K562 (cell line): ENCODE results near the gene EBF4. TPM values are rescaled to one million over a fixed set of nuclear protein-coding genes. Genes with fewer than 3 reads are reported as not detected.
A peak's percentile ranks its signal among the peaks of the same experiment; 100 is the strongest.

ENCODE experiments used
- ATAC-seq: fragments of 200-7000 bp; cut with Tn5 transposase; 3 replicates; pipeline ENCODE4 v1.9.1; 2020; ENCODE audit warnings: moderate library complexity
- BruUV-seq: library from RNA; stranded (reverse); fragments of 400-500 nt; replicated peaks from 2 replicates; lab custom pipeline; 2021; lab: Mats Ljungman, UMichigan
- CTCF ChIA-PET: fragments of 300-600 bp; formaldehyde crosslinking; extraction: SDS; loops from one replicate; lab custom pipeline; 2021; ENCODE audit warnings: low intra/inter-chr PET ratio; lab: Yijun Ruan, JAX
- POLR2A ChIA-PET: fragments of 300-600, 350-650 bp; sonication (Branson Sonifier 250); formaldehyde crosslinking; extraction: SDS; loops from one replicate; lab custom pipeline; 2021; ENCODE audit warnings: antibody characterized with exemption, inconsistent platforms; lab: Yijun Ruan, JAX
- DNase-seq, 4 experiments: peaks; one replicate each; pipeline versions ENCODE4 v3.0.0 to v3.0.0-alpha.2; 2011 to 2018; ENCODE audit warnings: low spot score in 3 of 4, mixed read lengths in 3 of 4; ENCODE audit errors: extremely low read depth in 1 of 4
- FAIRE-seq: peaks from 2 replicates; lab custom pipeline; 2011; peaks lifted over from hg19 to GRCh38; lab: Jason Lieb, UNC
- H2AFZ ChIP-seq: 2 replicates; pipeline ENCODE4 v1.6.0; 2011; ENCODE audit warnings: low read depth, low read length, control low read depth, inconsistent platforms
- H3K27ac ChIP-seq: fragments of 200-600 bp; 3 replicates; pipeline ENCODE4 v1.8.0; 2011; ENCODE audit warnings: low read depth, mild to moderate bottlenecking, control low read depth, inconsistent platforms, low read length, moderate library complexity, mixed read lengths; ENCODE audit errors: extremely low read depth
- H3K27me3 ChIP-seq, 2 experiments: fragments of 300-600 bp in 1 of 2; 2 replicates in 1 of 2; 3 replicates in 1 of 2; pipeline versions ENCODE4 v1.6.0 to v1.8.0; 2011; ENCODE audit warnings: inconsistent platforms in 2 of 2, low read length in 2 of 2, mild to moderate bottlenecking in 1 of 2, mixed read lengths in 1 of 2, moderate library complexity in 1 of 2; ENCODE audit not compliant: control insufficient read depth in 2 of 2, insufficient read depth in 2 of 2
- H3K36me3 ChIP-seq: fragments of 300-600 bp; 3 replicates; pipeline ENCODE4 v1.8.0; 2011; ENCODE audit warnings: mild to moderate bottlenecking, low read length, inconsistent platforms; ENCODE audit not compliant: control insufficient read depth, insufficient read depth
- H3K4me1 ChIP-seq, 2 experiments: fragments of 200-600 bp in 1 of 2; replicated peaks in 1 of 2; 2 replicates in 1 of 2; 3 replicates in 1 of 2; pipeline versions ENCODE4 v1.5.1 to v1.8.0; 2011; ENCODE audit warnings: inconsistent platforms in 2 of 2, low read length in 2 of 2, mild to moderate bottlenecking in 1 of 2, mixed read lengths in 1 of 2, moderate library complexity in 1 of 2; ENCODE audit not compliant: control insufficient read depth in 2 of 2, insufficient read depth in 2 of 2
- H3K4me2 ChIP-seq: 2 replicates; pipeline ENCODE4 v1.6.1; 2011; ENCODE audit warnings: low read length, control low read depth, inconsistent platforms, mixed read lengths; ENCODE audit not compliant: insufficient read depth
- H3K4me3 ChIP-seq: fragments of 200-600 bp; sonication (generic), shearing (Covaris generic); 2 replicates; pipeline ENCODE4 v1.5.1; 2016; ENCODE audit warnings: control low read depth, inconsistent platforms
- H3K79me2 ChIP-seq: fragments of 200-600 bp; 3 replicates; pipeline ENCODE4 v1.8.0; 2011; ENCODE audit warnings: low read length, inconsistent platforms; ENCODE audit not compliant: control insufficient read depth, insufficient read depth
- H3K9ac ChIP-seq, 2 experiments: 2 replicates each; pipeline versions ENCODE4 v1.6.0 to v1.6.1; 2011; ENCODE audit warnings: low read depth in 2 of 2, low read length in 2 of 2, control low read depth in 1 of 2, inconsistent platforms in 1 of 2, mild to moderate bottlenecking in 1 of 2, mixed read lengths in 1 of 2; ENCODE audit not compliant: insufficient read depth in 1 of 2
- H3K9me1 ChIP-seq: one replicate; pipeline ENCODE4 v1.6.0; 2011; ENCODE audit warnings: inconsistent platforms, mild to moderate bottlenecking, low read length, moderate library complexity; ENCODE audit not compliant: control insufficient read depth, insufficient read depth
- H3K9me3 ChIP-seq: replicated peaks from 2 replicates; pipeline ENCODE4 v1.5.1; 2011; ENCODE audit warnings: low read depth, low read length, inconsistent platforms; ENCODE audit not compliant: control insufficient read depth, insufficient read depth
- H4K20me1 ChIP-seq: replicated peaks from 2 replicates; pipeline ENCODE4 v1.6.1; 2011; ENCODE audit warnings: low read length, inconsistent platforms, mixed read lengths; ENCODE audit not compliant: control insufficient read depth, insufficient read depth
- DDX20 ChIP-seq: fragments of 450-650 bp; IDR thresholded peaks from 2 replicates; pipeline ENCODE4 v1.6.1; 2016; ENCODE audit warnings: missing genetic modification characterization, low read depth, mild to moderate bottlenecking, missing compliant biosample characterization, moderate library complexity
- E2F6 ChIP-seq, 2 experiments: IDR thresholded peaks; 2 replicates each; pipeline ENCODE4 v1.6.1; 2011; ENCODE audit warnings: borderline replicate concordance in 1 of 2, control low read depth in 1 of 2, low read depth in 1 of 2, low read length in 1 of 2, mild to moderate bottlenecking in 1 of 2, mixed read lengths in 1 of 2, moderate library complexity in 1 of 2; ENCODE audit not compliant: insufficient read depth in 1 of 2, insufficient read length in 1 of 2, poor library complexity in 1 of 2, severe bottlenecking in 1 of 2; ENCODE audit errors: extremely low read depth in 1 of 2
- KDM5B ChIP-seq: fragments of 200-600 bp; sonication (generic); IDR thresholded peaks from 2 replicates; pipeline ENCODE4 v1.6.1; 2012; ENCODE audit warnings: low read depth, mild to moderate bottlenecking, moderate library complexity, low read length, control low read depth, inconsistent platforms; ENCODE audit not compliant: insufficient replicate concordance
- MTF1 ChIP-seq: fragments of 250-450 bp; sonication (Bioruptor Pico); IDR thresholded peaks from 2 replicates; pipeline ENCODE4 v1.9.0; 2021; ENCODE audit warnings: moderate library complexity, mild to moderate bottlenecking, inconsistent platforms, borderline replicate concordance
- PCBP2 ChIP-seq: fragments of 200-400 bp; formaldehyde crosslinking; IDR thresholded peaks from 2 replicates; pipeline ENCODE4 v1.6.1; 2018; ENCODE audit warnings: low read length, low read depth, mild to moderate bottlenecking, moderate library complexity; ENCODE audit not compliant: poor library complexity, severe bottlenecking
- POLR2A ChIP-seq: fragments of 450-650 bp; conservative IDR thresholded peaks from 2 replicates; pipeline ENCODE4 v1.6.1; 2016
- RBM14 ChIP-seq: fragments of 200-400 bp; formaldehyde crosslinking; IDR thresholded peaks from 2 replicates; pipeline ENCODE4 v1.6.1; 2018; ENCODE audit warnings: low read depth, mild to moderate bottlenecking, low read length, moderate library complexity, borderline replicate concordance; ENCODE audit not compliant: insufficient read depth
- RBM17 ChIP-seq: fragments of 200-400 bp; formaldehyde crosslinking; IDR thresholded peaks from 2 replicates; pipeline ENCODE4 v1.6.1; 2017; ENCODE audit warnings: low read depth, mild to moderate bottlenecking, low read length, borderline replicate concordance
- RNF2 ChIP-seq: sonication (generic); IDR thresholded peaks from 2 replicates; pipeline ENCODE4 v1.6.1; 2016
- SIX5 ChIP-seq, 2 experiments: IDR thresholded peaks; 2 replicates each; pipeline ENCODE4 v1.6.1; 2011; ENCODE audit warnings: low read length in 2 of 2, borderline replicate concordance in 1 of 2, low read depth in 1 of 2, mild to moderate bottlenecking in 1 of 2, moderate library complexity in 1 of 2; ENCODE audit not compliant: insufficient read depth in 1 of 2
- TARDBP ChIP-seq: fragments of 450-650 bp; IDR thresholded peaks from 2 replicates; pipeline ENCODE4 v1.6.1; 2016
- ZBTB34 ChIP-seq: fragments of 250-450 bp; sonication (Bioruptor Pico); IDR thresholded peaks from 2 replicates; pipeline ENCODE4 v1.8.0; 2021; ENCODE audit warnings: mild to moderate bottlenecking, moderate library complexity
- WGBS: fragments of 100-300 bp; shearing (Covaris generic); methylation state at CpG from one replicate; pipeline ENCODE4 v1.1.6; 2016; ENCODE audit warnings: low coverage, mixed read lengths; ENCODE audit not compliant: insufficient coverage; ENCODE audit errors: missing lambda C conversion rate; 5-methylcytosine and 5-hydroxymethylcytosine counted together
- in situ Hi-C: fragments of 300-500 bp; cut with MboI; formaldehyde crosslinking; loops from 4 replicates; pipeline ENCODE4 v1.15.0; 2018; ENCODE audit warnings: inconsistent platforms, mixed read lengths
- intact Hi-C: fragments of 100-400 bp; cut with micrococcal nuclease; formaldehyde crosslinking; loops from 2 replicates; pipeline ENCODE4 v1.14.2; 2022
- polyA plus RNA-seq, 8 experiments: library from polyadenylated mRNA; depleted of rRNA in 4 of 8; stranded (reverse) in 5 of 8; unstranded in 3 of 8; fragments of >200 nt; fragmentation: Nextera tagmentation in 2 of 8; fragmentation: Illumina TruSeq in 1 of 8; extraction: Ambion mirVana in 2 of 8; extraction: Trizol in 1 of 8; gene quantifications; 2 replicates each; pipeline versions ENCODE4 v1.2.1 to v1.2.3, GENCODE V29; 2011 to 2014; ENCODE audit warnings: inconsistent platforms in 1 of 8, missing spikeins in 1 of 8
- total RNA-seq, 7 experiments: library from RNA; depleted of rRNA in 6 of 7; stranded (reverse); fragments of >200 nt in 6 of 7; fragmentation: Illumina TruSeq in 2 of 7; extraction: Trizol in 2 of 7; gene quantifications; 2 replicates each; pipeline versions ENCODE4 v1.2.1 to v1.2.3, GENCODE V29; 2011 to 2021; ENCODE audit warnings: low replicate concordance in 1 of 7
- TF ChIP-seq, protein P1 (sequence below): fragments of 250-450 bp; sonication (Bioruptor Pico); IDR thresholded peaks from 2 replicates; pipeline ENCODE4 v1.4.0; 2020; ENCODE audit warnings: borderline replicate concordance

EBF4 gene
- total and polyA plus RNA-seq, 9 of the 15 experiments (the other 6 are each of a cell fraction or from before 2014, with no cell fraction given): 0.09 TPM; not detected in 8

GRCh38 chr20:2655331-2656116 is 37.1 kb upstream of the EBF4 start:
- in situ Hi-C loops: no loop called here
- no peak for TF ChIP-seq RNF2
- TF ChIP-seq MTF1 (CRISPR knock-in tag): no peak
- TF ChIP-seq, protein P1, sequence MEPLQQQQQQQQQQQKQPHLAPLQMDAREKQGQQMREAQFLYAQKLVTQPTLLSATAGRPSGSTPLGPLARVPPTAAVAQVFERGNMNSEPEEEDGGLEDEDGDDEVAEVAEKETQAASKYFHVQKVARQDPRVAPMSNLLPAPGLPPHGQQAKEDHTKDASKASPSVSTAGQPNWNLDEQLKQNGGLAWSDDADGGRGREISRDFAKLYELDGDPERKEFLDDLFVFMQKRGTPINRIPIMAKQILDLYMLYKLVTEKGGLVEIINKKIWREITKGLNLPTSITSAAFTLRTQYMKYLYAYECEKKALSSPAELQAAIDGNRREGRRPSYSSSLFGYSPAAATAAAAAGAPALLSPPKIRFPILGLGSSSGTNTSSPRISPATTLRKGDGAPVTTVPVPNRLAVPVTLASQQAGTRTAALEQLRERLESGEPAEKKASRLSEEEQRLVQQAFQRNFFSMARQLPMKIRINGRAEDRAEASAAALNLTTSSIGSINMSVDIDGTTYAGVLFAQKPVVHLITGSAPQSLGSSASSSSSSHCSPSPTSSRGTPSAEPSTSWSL (CRISPR knock-in tag): no peak
- TF ChIP-seq SIX5 (IDR thresholded peaks at IDR 0.05; ENCODE audit: borderline replicate concordance in 1 of 2, insufficient read depth in 1 of 2, low read depth in 1 of 2, low read length in 2 of 2): no peak
- no peak for TF ChIP-seq DDX20 (tag)
- no peak for TF ChIP-seq ZBTB34 (CRISPR knock-in tag)
- TF ChIP-seq PCBP2: no peak
- TF ChIP-seq KDM5B: peak; percentile 31
- TF ChIP-seq E2F6 (IDR thresholded peaks at IDR 0.05; ENCODE audit: borderline replicate concordance in 1 of 2, extremely low read depth in 1 of 2, insufficient read depth in 1 of 2, insufficient read length in 1 of 2, low read depth in 1 of 2, low read length in 1 of 2, poor library complexity in 1 of 2, severe bottlenecking in 1 of 2): no peak
- TF ChIP-seq POLR2A: no peak; the same call in 1 of the 2 replicates
- no peak for TF ChIP-seq RBM14
- TF ChIP-seq TARDBP: no peak
- TF ChIP-seq RBM17: no peak

More at GRCh38 chr20:2655331-2656116, 37.1 kb upstream of the EBF4 start:
- no TSS peak for BruUV-seq
- H3K79me2 ChIP-seq: peaks cover 60% of the 10 kb centered on the region
- peaks cover 15% of the 10 kb centered on the region for H3K9me1 ChIP-seq
- no peak for ATAC-seq
- no peak for FAIRE-seq
- intact Hi-C loops: no loop called here
- H3K4me1 ChIP-seq: peaks cover 17 to 22% of the 10 kb centered on the region in 2 experiments; a peak in 4 of 5 replicates
- no peak overlapping the region for H2AFZ ChIP-seq
- DNase-seq: no peak
- peak overlapping the region; percentile 97 for H3K4me2 ChIP-seq
- H3K27me3 ChIP-seq: no peaks in the 10 kb centered on the region
- H4K20me1 ChIP-seq: peaks cover 42% of the 10 kb centered on the region
- peak overlapping the region; percentile 70; the same call in 1 of the 2 replicates for H3K4me3 ChIP-seq
- H3K9me3 ChIP-seq: no peaks in the 10 kb centered on the region
- POLR2A ChIA-PET: interaction anchor here (0.8 to 4.1 kb wide), 4 partner anchors 8 to 263 kb away, joined by 3 to 46 read pairs (median 5); partner anchors contain the start of gene IDH3B
- H3K9ac ChIP-seq: peak overlapping the region; percentile 82 to 94; a peak in 3 of 4 replicates
- H3K27ac ChIP-seq: no peak overlapping the region; the same call in 2 of the 3 replicates
- CTCF ChIA-PET: no interaction called here
- 79% methylated on average over 15 of the region's 17 CpGs for WGBS
- H3K36me3 ChIP-seq: peaks cover 79% of the 10 kb centered on the region
